ENCODE measurements around the gene UST. TPM values are rescaled to one million over a fixed set of nuclear protein-coding genes. Genes with fewer than 3 reads are reported as not detected.

The UST gene
- total and polyA plus RNA-seq, 2 of the 8 experiments (the other 6 are each of a cell fraction or from before 2014, with no cell fraction given) = 13.5 to 34.5 TPM

- TF ChIP-seq ASH2L (IDR thresholded peaks at IDR 0.05; ENCODE audit: low read length) (no peak), MAX (IDR thresholded peaks at IDR 0.05) (no peak)
Measured at GRCh38 chr6:148828047-148828446, 81.2 kb downstream of the UST start (continued).

Data from H1 (cell line).